GM23248 (cell line): Measurements from ENCODE around the gene HMGB1. TPM values are rescaled to one million over a fixed set of nuclear protein-coding genes. Genes with fewer than 3 reads are reported as not detected.

Experiments
- DNase-seq: peaks from one replicate; pipeline ENCODE4 v3.0.0-alpha.2; 2015
- H2AFZ ChIP-seq: fragments of 200-600 bp; sonication (generic); 2 replicates; pipeline ENCODE4 v1.6.1; 2016; ENCODE audit warnings: antibody characterized with exemption
- H3F3A ChIP-seq: fragments of 200-600 bp; sonication (generic); 2 replicates; pipeline ENCODE4 v1.6.1; 2016; ENCODE audit warnings: mild to moderate bottlenecking, antibody characterized with exemption, mixed run types; ENCODE audit not compliant: insufficient read depth
- H3K27ac ChIP-seq: fragments of 200-600 bp; sonication (generic); 2 replicates; pipeline ENCODE4 v1.5.1; 2016; ENCODE audit warnings: mild to moderate bottlenecking
- H3K27me3 ChIP-seq: fragments of 200-600 bp; sonication (generic); replicated peaks from 2 replicates; pipeline ENCODE4 v1.6.1; 2016; ENCODE audit warnings: mild to moderate bottlenecking; ENCODE audit not compliant: insufficient read depth
- H3K36me3 ChIP-seq: fragments of 200-600 bp; sonication (generic); 2 replicates; pipeline ENCODE4 v1.6.1; 2016; ENCODE audit warnings: low read depth, mild to moderate bottlenecking
- H3K4me1 ChIP-seq: fragments of 200-600 bp; sonication (generic); 2 replicates; pipeline ENCODE4 v1.6.1; 2016; ENCODE audit warnings: mild to moderate bottlenecking; ENCODE audit not compliant: insufficient read depth
- H3K4me2 ChIP-seq: fragments of 200-600 bp; sonication (generic); one replicate; pipeline ENCODE4 v1.6.1; 2016; ENCODE audit warnings: mild to moderate bottlenecking; ENCODE audit not compliant: unreplicated experiment
- H3K4me3 ChIP-seq: fragments of 200-600 bp; sonication (generic); 2 replicates; pipeline ENCODE4 v1.5.1; 2016; ENCODE audit warnings: mild to moderate bottlenecking
- H3K79me2 ChIP-seq: fragments of 200-600 bp; sonication (generic); 2 replicates; pipeline ENCODE4 v1.6.1; 2016; ENCODE audit warnings: mild to moderate bottlenecking; ENCODE audit not compliant: insufficient read depth
- H3K9ac ChIP-seq: fragments of 200-600 bp; sonication (generic); 2 replicates; pipeline ENCODE4 v1.6.1; 2016; ENCODE audit warnings: mild to moderate bottlenecking
- H3K9me2 ChIP-seq: fragments of 200-600 bp; sonication (generic); 2 replicates; pipeline ENCODE4 v1.6.1; 2016; ENCODE audit warnings: mixed run types, mild to moderate bottlenecking, moderate library complexity; ENCODE audit not compliant: insufficient read depth
- H3K9me3 ChIP-seq: fragments of 200-600 bp; sonication (generic); one replicate; pipeline ENCODE4 v1.6.1; 2017; ENCODE audit warnings: low read depth
- H4K20me1 ChIP-seq: fragments of 200-600 bp; sonication (generic); 2 replicates; pipeline ENCODE4 v1.6.0; 2016; ENCODE audit not compliant: insufficient read depth
- EZH2 ChIP-seq: fragments of 200-600 bp; sonication (generic); IDR thresholded peaks from 2 replicates; pipeline ENCODE4 v1.6.1; 2018; ENCODE audit warnings: antibody characterized with exemption, mild to moderate bottlenecking; ENCODE audit not compliant: insufficient read depth, poor library complexity, severe bottlenecking
- EZH2phosphoT487 ChIP-seq: fragments of 200-600 bp; sonication (generic); IDR thresholded peaks from 2 replicates; pipeline ENCODE4 v1.6.1; 2018; ENCODE audit warnings: antibody characterized with exemption, moderate library complexity, mild to moderate bottlenecking, low read depth; ENCODE audit not compliant: insufficient read depth
- WGBS, 2 experiments: methylation state at CpG; one replicate each; pipeline ENCODE4 v1.1.6; 2015 to 2017; ENCODE audit warnings: low lambda C conversion rate in 2 of 2, low coverage in 1 of 2; ENCODE audit errors: missing lambda C conversion rate in 2 of 2; 5-methylcytosine and 5-hydroxymethylcytosine counted together
- in situ Hi-C: fragments of 300-500 bp; cut with MboI; formaldehyde crosslinking; loops from 2 replicates; pipeline ENCODE4 v1.15.0; 2020
- polyA plus RNA-seq: library from polyadenylated mRNA; unstranded; fragments of >200 nt; fragmentation: Nextera tagmentation; extraction: Ambion mirVana; gene quantifications from 2 replicates; pipeline ENCODE4 v1.2.1, GENCODE V29; 2016
- total RNA-seq: library from RNA; depleted of rRNA; stranded (reverse); fragments of >200 nt; shearing (Covaris generic); gene quantifications from 2 replicates; pipeline ENCODE4 v1.2.3, GENCODE V29; 2014

HMGB1 gene
- total and polyA plus RNA-seq, 2 experiments from 2014 or later: 233 to 430 TPM

DNA sequence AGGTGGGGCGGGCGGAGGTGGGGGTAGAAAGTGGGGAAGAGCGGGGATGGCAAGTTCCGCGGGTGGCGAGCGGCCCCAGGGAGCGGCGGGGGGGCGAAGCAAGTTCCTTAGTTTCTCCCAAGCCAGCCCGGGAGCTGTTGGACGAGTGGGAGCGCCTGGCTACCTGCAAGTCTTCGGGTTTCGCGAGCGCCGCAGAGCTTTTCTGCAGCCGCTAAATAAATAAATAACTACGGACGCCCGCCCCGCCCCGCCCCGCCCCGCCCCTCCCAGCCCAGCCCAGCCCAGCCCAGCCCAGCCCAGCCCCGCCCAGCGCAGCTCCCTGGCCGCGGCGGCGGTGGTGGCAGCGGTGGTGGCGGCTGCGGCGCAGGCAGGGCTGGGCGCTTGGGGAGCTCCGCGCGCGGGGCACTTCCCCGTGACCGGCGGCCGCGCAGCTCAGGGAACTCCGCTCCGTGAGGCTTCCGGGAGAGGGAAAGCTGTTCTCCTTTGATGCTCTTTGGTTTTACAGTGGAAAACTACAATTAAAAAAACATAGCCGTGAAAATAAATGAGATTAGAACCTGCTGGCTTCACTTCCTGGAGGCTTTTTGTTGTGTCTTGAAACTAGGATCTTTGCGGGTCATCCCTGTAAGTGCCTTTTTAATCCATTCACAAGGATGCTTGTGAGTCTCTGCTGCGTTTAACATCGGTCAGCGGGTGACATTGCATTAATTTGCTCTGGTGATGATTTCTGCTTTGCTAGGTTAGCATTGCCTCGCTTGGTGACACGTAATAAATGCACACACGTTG is 43.5 kb downstream of the HMGB1 start, which contains the start of gene UBE2L5:
UBE2L5 (plus strand) TSS at position 440 of the 786 bp plus-strand sequence. CDS start 5,498 bp downstream, outside the sequence.
- H4K20me1 ChIP-seq: no peaks in the 10 kb centered on the region
- H2AFZ ChIP-seq: peak within 1 kb of the TSS; percentile 91
- H3F3A ChIP-seq: peaks cover 5% of the 10 kb centered on the region; the same call in 1 of the 2 replicates
- no peaks in the 10 kb centered on the region for H3K79me2 ChIP-seq
- peak within 1 kb of the TSS; percentile 89 for H3K9ac ChIP-seq
- H3K27me3 ChIP-seq: no peaks in the 10 kb centered on the region
- no peaks in the 10 kb centered on the region for H3K9me3 ChIP-seq
- H3K4me2 ChIP-seq: peak within 1 kb of the TSS; percentile 98
- H3K36me3 ChIP-seq: no peaks in the 10 kb centered on the region
- in situ Hi-C loops: no loop called here
- TF ChIP-seq EZH2 (no peak), EZH2phosphoT487 (no peak)
- peak; percentile 88 for DNase-seq
- no peaks in the 10 kb centered on the region for H3K9me2 ChIP-seq
- WGBS, 2 experiments: 1 to 3% methylated on average over 24 to 38 of the region's 57 CpGs
- 0 out of 2 replicates have a peak, but pooled peaks cover 4% of the 10 kb centered on the region for H3K4me1 ChIP-seq
- peak within 1 kb of the TSS; percentile 82 for H3K27ac ChIP-seq
- H3K4me3 ChIP-seq: peak within 1 kb of the TSS; percentile 85

DNA sequence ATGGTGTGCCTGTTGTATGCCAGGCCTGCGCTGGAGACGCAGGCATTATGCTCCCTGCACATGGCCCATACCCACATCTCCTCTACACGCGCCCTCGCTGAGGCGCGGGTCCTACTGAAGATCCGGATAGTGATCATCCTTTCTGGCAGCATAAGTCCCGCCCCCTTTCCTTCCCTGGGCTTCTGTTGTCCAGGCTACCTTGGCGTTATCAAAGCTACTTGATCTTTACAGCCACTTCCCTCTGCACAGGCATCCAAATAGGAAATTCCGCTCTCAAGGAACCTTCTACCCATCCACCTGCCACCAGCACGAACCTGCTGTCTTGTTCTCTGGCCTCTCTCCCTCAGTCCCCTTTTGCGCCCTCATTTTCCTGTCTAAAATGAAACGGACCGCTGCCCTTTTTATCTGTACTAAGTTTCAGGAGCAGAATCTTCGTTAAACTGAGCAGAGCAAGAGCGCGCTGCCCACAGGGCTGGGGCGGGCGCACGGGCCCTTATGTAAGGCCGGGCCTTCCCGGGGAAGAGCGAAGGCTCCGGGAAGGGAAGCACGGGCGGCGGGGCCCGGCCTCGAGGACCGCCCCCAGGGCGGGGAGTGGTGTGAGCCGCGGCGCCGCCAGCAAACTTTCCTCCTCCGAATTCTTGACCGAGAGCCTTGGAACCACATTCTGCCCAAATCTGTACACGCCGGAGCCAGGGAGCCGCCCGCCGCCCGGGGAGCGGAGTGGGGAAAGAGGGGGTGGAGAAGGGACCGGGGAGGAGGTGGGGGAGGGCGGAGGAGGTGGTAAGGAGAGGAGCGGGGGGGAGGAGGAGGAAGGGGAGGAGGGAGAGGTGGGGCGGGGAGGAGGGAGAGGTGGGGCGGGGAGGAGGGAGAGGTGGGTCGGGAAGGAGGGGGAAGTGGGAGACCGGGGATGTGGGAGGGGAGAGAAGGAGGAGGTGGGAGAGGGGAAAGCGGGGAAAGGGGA is 44.4 kb downstream of the HMGB1 start:
- Histone ChIP-seq H3K36me3 (no peaks in the 10 kb centered on the region), H3F3A (peaks cover 5% of the 10 kb centered on the region; the same call in 1 of the 2 replicates), H3K4me1 (0 out of 2 replicates have a peak, but pooled peaks cover 4% of the 10 kb centered on the region), H3K9me3 (no peaks in the 10 kb centered on the region), H3K9me2 (no peaks in the 10 kb centered on the region), H3K27ac (peak overlapping the region; percentile 82), H3K9ac (peak overlapping the region; percentile 89), H3K4me3 (peak overlapping the region; percentile 85), H3K27me3 (no peaks in the 10 kb centered on the region), H3K79me2 (no peaks in the 10 kb centered on the region), H2AFZ (peak overlapping the region; percentile 91), H3K4me2 (peak overlapping the region; percentile 84), H4K20me1 (no peaks in the 10 kb centered on the region)
- 6 to 7% methylated on average over 38 to 53 of the region's 53 CpGs for WGBS, 2 experiments
- no peak for TF ChIP-seq EZH2
- in situ Hi-C loops: no loop called here
- peak; percentile 94 for DNase-seq

DNA sequence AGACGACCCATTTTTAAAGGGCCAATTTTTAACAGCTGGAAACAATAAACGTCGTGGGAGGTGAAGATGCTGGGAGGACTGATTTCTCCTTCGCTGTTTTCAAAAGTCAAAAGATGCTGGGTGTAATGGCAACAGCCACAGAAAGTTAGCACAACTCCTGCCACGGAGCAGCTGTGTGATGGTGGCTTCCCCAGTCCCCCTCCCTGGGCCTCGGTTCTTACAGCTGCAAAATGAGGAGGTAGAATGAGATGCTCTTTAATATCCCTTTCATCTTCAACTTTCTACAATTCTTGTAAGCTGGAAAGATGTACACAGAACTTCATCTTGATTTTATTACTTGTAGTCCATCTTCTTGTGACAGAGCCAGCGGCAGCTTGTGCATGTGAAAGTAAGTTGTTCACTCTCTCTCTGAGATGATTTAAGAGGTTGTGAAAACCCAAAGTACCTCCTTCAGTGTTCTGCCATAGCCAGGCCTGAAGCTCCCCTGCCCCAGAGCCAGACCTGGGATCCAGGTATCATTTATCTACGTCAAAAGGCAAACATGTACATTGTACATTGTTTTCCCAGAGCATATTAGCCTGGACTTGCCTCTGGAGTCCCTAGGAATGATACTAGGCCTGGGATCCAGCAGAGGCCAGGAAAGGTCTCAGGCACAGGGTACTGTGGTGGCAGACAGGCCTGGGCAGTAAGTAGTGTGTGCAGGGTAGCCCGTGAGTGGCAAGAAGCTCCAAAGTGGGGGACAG is 46.8 kb downstream of the HMGB1 start:
- Histone ChIP-seq H3K4me2 (no peak overlapping the region), H3K36me3 (no peaks in the 10 kb centered on the region), H3K79me2 (no peaks in the 10 kb centered on the region), H3K9me2 (no peaks in the 10 kb centered on the region), H2AFZ (no peak overlapping the region; the same call in 1 of the 2 replicates), H3F3A (peaks cover 5% of the 10 kb centered on the region; the same call in 1 of the 2 replicates), H3K9ac (no peak overlapping the region), H4K20me1 (no peaks in the 10 kb centered on the region), H3K4me3 (no peak overlapping the region), H3K27me3 (no peaks in the 10 kb centered on the region), H3K9me3 (no peaks in the 10 kb centered on the region), H3K4me1 (0 out of 2 replicates have a peak, but pooled peaks cover 4% of the 10 kb centered on the region), H3K27ac (no peak overlapping the region)
- TF ChIP-seq EZH2phosphoT487: no peak
- TF ChIP-seq EZH2: no peak
- in situ Hi-C loops: no loop called here
- WGBS, 2 experiments: 34 to 44% methylated on average over 9 of the region's 9 CpGs
- DNase-seq: no peak
